GM12878 (cell line): Measurements from ENCODE around the gene AATF. TPM values are rescaled to one million over a fixed set of nuclear protein-coding genes. Genes with fewer than 3 reads are reported as not detected.

ENCODE experiments used
- ATAC-seq: fragments of 200-7000 bp; cut with Tn5 transposase; 3 replicates; pipeline ENCODE4 v1.9.1; 2020; ENCODE audit warnings: mild to moderate bottlenecking, moderate library complexity
- BruUV-seq: library from RNA; stranded (reverse); fragments of 400-500 nt; replicated peaks from 2 replicates; lab custom pipeline; 2021; lab: Mats Ljungman, UMichigan
- CTCF ChIA-PET: fragments of 300-600 bp; sonication (Branson Sonifier 250); formaldehyde crosslinking; extraction: SDS; loops from one replicate; lab custom pipeline; 2021; ENCODE audit warnings: inconsistent platforms; lab: Yijun Ruan, JAX
- POLR2A ChIA-PET: fragments of 350-600 bp; formaldehyde crosslinking; extraction: SDS; loops from one replicate; lab custom pipeline; 2021; ENCODE audit warnings: inconsistent platforms; lab: Charles Lee
- RAD21 ChIA-PET: fragments of 300-600 bp; sonication (Branson Sonifier 250); formaldehyde crosslinking; loops from one replicate; lab custom pipeline; 2023; ENCODE audit warnings: antibody characterized with exemption; ENCODE audit not compliant: unreplicated experiment; lab: Charles Lee
- SMC1A ChIA-PET: fragments of 300-600 bp; sonication (Branson Sonifier 250); formaldehyde crosslinking; loops from one replicate; lab custom pipeline; 2023; ENCODE audit not compliant: unreplicated experiment, uncharacterized antibody; lab: Charles Lee
- DNase-seq: peaks from one replicate; pipeline ENCODE4 v3.0.0-alpha.2; 2011; ENCODE audit warnings: low read depth, low spot score
- FAIRE-seq: peaks from 3 replicates; lab custom pipeline; 2011; peaks lifted over from hg19 to GRCh38; lab: Jason Lieb, UNC
- H2AFZ ChIP-seq: 2 replicates; pipeline ENCODE4 v1.6.0; 2011; ENCODE audit warnings: low read depth, low read length, control low read depth; ENCODE audit not compliant: control insufficient read depth
- H3K27ac ChIP-seq: 2 replicates; pipeline ENCODE4 v1.5.1; 2011; ENCODE audit warnings: control low read depth; ENCODE audit not compliant: control insufficient read depth, insufficient read depth
- H3K27me3 ChIP-seq, 2 experiments: replicated peaks in 1 of 2; 2 replicates each; pipeline versions ENCODE4 v1.6.0 to v1.6.1; 2011; ENCODE audit warnings: low read length in 1 of 2; ENCODE audit not compliant: control insufficient read depth in 2 of 2, insufficient read depth in 2 of 2
- H3K36me3 ChIP-seq, 2 experiments: 2 replicates each; pipeline ENCODE4 v1.5.1; 2011; ENCODE audit warnings: low read length in 1 of 2; ENCODE audit not compliant: control insufficient read depth in 2 of 2, insufficient read depth in 2 of 2
- H3K4me1 ChIP-seq: 2 replicates; pipeline ENCODE4 v1.6.1; 2011; ENCODE audit warnings: mild to moderate bottlenecking, low read length, moderate library complexity, mixed read lengths; ENCODE audit not compliant: control insufficient read depth, insufficient read depth
- H3K4me2 ChIP-seq: 2 replicates; pipeline ENCODE4 v1.6.0; 2011; ENCODE audit warnings: control low read depth; ENCODE audit not compliant: control insufficient read depth, insufficient read depth
- H3K4me3 ChIP-seq: fragments of 200-600 bp; sonication (generic); 2 replicates; pipeline ENCODE4 v1.5.1; 2016
- H3K79me2 ChIP-seq: 2 replicates; pipeline ENCODE4 v1.6.0; 2011; ENCODE audit warnings: low read length; ENCODE audit not compliant: control insufficient read depth, insufficient read depth
- H3K9ac ChIP-seq: 2 replicates; pipeline ENCODE4 v1.8.0; 2011; ENCODE audit warnings: low read length, control low read depth, mixed read lengths; ENCODE audit not compliant: control insufficient read depth, insufficient read depth
- H3K9me3 ChIP-seq: replicated peaks from 3 replicates; pipeline ENCODE4 v1.5.1; 2011; ENCODE audit warnings: mild to moderate bottlenecking, low read length; ENCODE audit not compliant: control insufficient read depth, insufficient read depth
- H4K20me1 ChIP-seq: 2 replicates; pipeline ENCODE4 v1.6.0; 2011; ENCODE audit not compliant: control insufficient read depth, insufficient read depth
- BCLAF1 ChIP-seq: fragments of 450-650 bp; IDR thresholded peaks from 2 replicates; pipeline ENCODE4 v1.6.1; 2017; ENCODE audit warnings: antibody characterized with exemption, mild to moderate bottlenecking, moderate library complexity
- EGR1 ChIP-seq, 2 experiments: IDR thresholded peaks; 1 replicate in 1 of 2; 2 replicates in 1 of 2; pipeline ENCODE4 v1.6.1; 2011 to 2012; ENCODE audit warnings: low read depth in 2 of 2, low read length in 2 of 2, borderline replicate concordance in 1 of 2, mild to moderate bottlenecking in 1 of 2, moderate library complexity in 1 of 2
- HDAC2 ChIP-seq: fragments of 200-600 bp; sonication (generic); IDR thresholded peaks from 2 replicates; pipeline ENCODE4 v1.6.1; 2017
- MTA2 ChIP-seq: fragments of 450-650 bp; IDR thresholded peaks from 2 replicates; pipeline ENCODE4 v1.6.1; 2016; ENCODE audit warnings: low read depth, mild to moderate bottlenecking, moderate library complexity
- NBN ChIP-seq: fragments of 450-650 bp; IDR thresholded peaks from 2 replicates; pipeline ENCODE4 v1.6.1; 2016
- PAX8 ChIP-seq: fragments of 450-650 bp; IDR thresholded peaks from 2 replicates; pipeline ENCODE4 v1.6.1; 2017; ENCODE audit warnings: mild to moderate bottlenecking, moderate library complexity
- SIN3A ChIP-seq: IDR thresholded peaks from 2 replicates; pipeline ENCODE4 v1.6.1; 2012; ENCODE audit warnings: low read depth, low read length, improper control_type of control experiment
- SUZ12 ChIP-seq: fragments of 200-600 bp; sonication (generic); IDR thresholded peaks from one replicate; pipeline ENCODE4 v1.6.1; 2018; ENCODE audit warnings: antibody characterized with exemption, mild to moderate bottlenecking; ENCODE audit not compliant: unreplicated experiment
- TCF12 ChIP-seq: IDR thresholded peaks from 2 replicates; pipeline ENCODE4 v1.6.1; 2011; ENCODE audit warnings: low read depth, mild to moderate bottlenecking, low read length
- ZBED1 ChIP-seq: IDR thresholded peaks from 2 replicates; pipeline ENCODE4 v1.6.1; 2016; ENCODE audit warnings: borderline replicate concordance
- ZBTB11 ChIP-seq: fragments of 450-650 bp; formaldehyde crosslinking; IDR thresholded peaks from 2 replicates; pipeline ENCODE4 v1.5.0; 2022; ENCODE audit warnings: mild to moderate bottlenecking, missing genetic modification characterization
- WGBS: methylation state at CpG from one replicate; pipeline ENCODE4 v1.1.6; 2016; ENCODE audit warnings: low lambda C conversion rate; ENCODE audit not compliant: insufficient replicate concordance, insufficient coverage; ENCODE audit errors: missing lambda C conversion rate; 5-methylcytosine and 5-hydroxymethylcytosine counted together
- in situ Hi-C: fragments of 300-500 bp; cut with MboI; formaldehyde crosslinking; loops from 9 replicates; pipeline ENCODE4 v1.14.3; 2018; ENCODE audit warnings: mixed read lengths
- intact Hi-C: fragments of 100-400 bp; cut with micrococcal nuclease; formaldehyde crosslinking; loops from one replicate; pipeline ENCODE4 v1.14.2; 2022; ENCODE audit not compliant: unreplicated experiment
- polyA plus RNA-seq, 11 experiments: library from polyadenylated mRNA; depleted of rRNA in 4 of 11; unstranded in 6 of 11; stranded (reverse) in 5 of 11; fragments of >200 nt; fragmentation: Nextera tagmentation in 4 of 11; fragmentation: Illumina TruSeq in 1 of 11; extraction: Ambion mirVana in 4 of 11; extraction: Trizol in 1 of 11; gene quantifications; 1 replicate in 1 of 11; 2 replicates in 10 of 11; pipeline versions ENCODE4 v1.2.1 to v1.2.3, GENCODE V29; 2011 to 2016; ENCODE audit warnings: inconsistent platforms in 2 of 11, missing spikeins in 2 of 11, low read depth in 1 of 11
- total RNA-seq, 4 experiments: library from RNA; depleted of rRNA in 3 of 4; stranded (reverse); fragments of >200 nt in 3 of 4; fragmentation: Illumina TruSeq in 1 of 4; extraction: Trizol in 1 of 4; gene quantifications; 2 replicates each; pipeline versions ENCODE4 v1.2.1 to v1.2.3, GENCODE V29; 2013 to 2021
- TF ChIP-seq, protein P1 (sequence below): IDR thresholded peaks from 2 replicates; pipeline ENCODE4 v1.6.1; 2011; ENCODE audit warnings: borderline replicate concordance, low read depth, mild to moderate bottlenecking, moderate library complexity, mixed read lengths, low read length; ENCODE audit not compliant: insufficient read depth; ENCODE audit errors: extremely low read length

Gene AATF
- total and polyA plus RNA-seq, 10 of the 15 experiments (the other 5 are each of a cell fraction or from before 2014, with no cell fraction given): 36.8 to 110 (median 77.9) TPM

DNA sequence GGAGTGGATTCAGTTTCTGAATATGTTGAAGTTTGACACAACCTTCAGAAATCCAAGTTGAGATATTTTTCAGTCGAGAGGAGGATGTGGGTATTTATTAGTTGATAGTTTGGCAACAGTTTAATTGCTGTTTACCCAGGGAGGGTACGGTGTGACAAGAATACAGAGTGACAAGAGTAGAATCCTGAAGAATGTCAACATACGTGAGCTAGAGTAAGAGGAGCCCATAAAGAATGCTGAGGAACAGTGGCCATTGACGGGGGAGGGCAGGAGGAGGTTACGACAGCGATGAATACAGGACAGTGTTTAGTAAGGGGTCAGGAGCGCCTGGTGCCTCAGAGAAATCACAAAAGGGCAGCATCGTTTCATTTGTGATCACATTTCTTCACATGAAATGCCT, 76.5 kb downstream of the AATF start (continued):
- no peak for TF ChIP-seq ZBTB11 (CRISPR knock-in tag)

GRCh38 chr17:37025847-37026530, 77.2 kb downstream of the AATF start:
- Histone ChIP-seq H3K9ac (no peak overlapping the region), H3K27ac (no peak overlapping the region; the same call in 1 of the 2 replicates), H3K36me3 (peaks cover 2 to 8% of the 10 kb centered on the region in 2 experiments; a peak in 2 of 4 replicates), H3K4me2 (peak overlapping the region; percentile 34; the same call in 1 of the 2 replicates), H3K79me2 (no peaks in the 10 kb centered on the region), H3K4me1 (peaks cover 13% of the 10 kb centered on the region), H3K4me3 (no peak overlapping the region), H3K9me3 (no peaks in the 10 kb centered on the region; the same call in 2 of the 3 replicates), H2AFZ (no peak overlapping the region), H3K27me3 (no peaks in the 10 kb centered on the region), H4K20me1 (no peaks in the 10 kb centered on the region)
- FAIRE-seq (no peak), ATAC-seq (peak; percentile 87), DNase-seq (peak; percentile 36)
- BruUV-seq: no TSS peak
- ChIA-PET RAD21 (no interaction called here), CTCF (interaction anchor here (1.0 kb wide), 1 partner anchor 21 kb away, joined by 3 read pairs; no protein-coding TSS in a partner anchor), POLR2A (interaction anchor here (0.6 kb wide), 1 partner anchor 138 kb away, joined by 8 read pairs; no protein-coding TSS in a partner anchor), SMC1A (interaction anchor here (1.2 kb wide), 2 partner anchors 9 to 21 kb away, joined by 3 to 5 read pairs; no protein-coding TSS in a partner anchor)
- in situ Hi-C loops (no loop called here), intact Hi-C loops (no loop called here)
- WGBS: 22% methylated on average over 2 of the region's 2 CpGs
- TF ChIP-seq BCLAF1 (no peak), SIN3A (no peak), PAX8 (no peak), HDAC2 (no peak), NBN (no peak), SUZ12 (no peak), EGR1 (IDR thresholded peaks at IDR 0.05; ENCODE audit: borderline replicate concordance in 1 of 2, low read depth in 2 of 2, low read length in 2 of 2) (no peak), ZBED1 (no peak), TCF12 (no peak), MTA2 (peak; percentile 46; the same call in 1 of the 2 replicates)
- TF ChIP-seq, protein P1, sequence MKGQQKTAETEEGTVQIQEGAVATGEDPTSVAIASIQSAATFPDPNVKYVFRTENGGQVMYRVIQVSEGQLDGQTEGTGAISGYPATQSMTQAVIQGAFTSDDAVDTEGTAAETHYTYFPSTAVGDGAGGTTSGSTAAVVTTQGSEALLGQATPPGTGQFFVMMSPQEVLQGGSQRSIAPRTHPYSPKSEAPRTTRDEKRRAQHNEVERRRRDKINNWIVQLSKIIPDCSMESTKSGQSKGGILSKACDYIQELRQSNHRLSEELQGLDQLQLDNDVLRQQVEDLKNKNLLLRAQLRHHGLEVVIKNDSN: no peak
